Measurements from ENCODE around the gene EPS15. TPM values are rescaled to one million over a fixed set of nuclear protein-coding genes. Genes with fewer than 3 reads are reported as not detected.

The EPS15 gene
- total and polyA plus RNA-seq, 2 experiments from 2014 or later, result 31.0 to 76.5 TPM

GRCh38 chr1:51344276-51344601 is 174.8 kb downstream of the EPS15 start:
- Mint-ChIP-seq H3K9me3 (no peaks in the 10 kb centered on the region), H3K27me3 (ENCODE audit: insufficient read depth, low read depth, poor library complexity) (peaks cover 24% of the 10 kb centered on the region), H3K4me3 (peak overlapping the region; percentile 62), H3K36me3 (ENCODE audit: low read depth) (no peaks in the 10 kb centered on the region), H3K4me1 (peaks cover 11% of the 10 kb centered on the region), H3K27ac (no peak overlapping the region)
- Histone ChIP-seq H2AFZ (peak overlapping the region; percentile 96), H3K79me2 (replicated peaks; ENCODE audit: insufficient read depth) (no peaks in the 10 kb centered on the region), H3K27ac (ENCODE audit: low read depth) (no peak overlapping the region), H3K9me2 (ENCODE audit: insufficient read depth) (no peaks in the 10 kb centered on the region), H3K4me3 (peak overlapping the region; percentile 63), H3K4me1 (ENCODE audit: insufficient read depth) (peaks cover 5% of the 10 kb centered on the region; the same call in 1 of the 2 replicates), H3F3A (replicated peaks; ENCODE audit: low read depth) (0 out of 2 replicates have a peak, but pooled peaks cover 3% of the 10 kb centered on the region), H3K27me3 (ENCODE audit: insufficient read depth) (peaks cover 15% of the 10 kb centered on the region), H3K36me3 (ENCODE audit: insufficient read depth) (no peaks in the 10 kb centered on the region), H4K20me1 (replicated peaks; ENCODE audit: insufficient read depth) (no peaks in the 10 kb centered on the region), H3K4me2 (peak overlapping the region; percentile 82)
- TF ChIP-seq EZH2 (IDR thresholded peaks at IDR 0.05; ENCODE audit: low read depth, unreplicated experiment), result no peak
- no peak for TF ChIP-seq ZNF114 (CRISPR knock-in tag; IDR thresholded peaks at IDR 0.05)
- no peak for TF ChIP-seq ZNF331 (CRISPR knock-in tag; IDR thresholded peaks at IDR 0.05; ENCODE audit: low read depth)
- TF ChIP-seq JUNB (IDR thresholded peaks at IDR 0.05; ENCODE audit: unreplicated experiment), result no peak
- ATAC-seq, result no peak
- DNase-seq (ENCODE audit: low spot score), result no peak

- Mint-ChIP-seq H3K4me1 (peaks cover 14% of the 10 kb centered on the region), H3K36me3 (ENCODE audit: low read depth) (no peaks in the 10 kb centered on the region), H3K4me3 (peak overlapping the region; percentile 62), H3K9me3 (no peaks in the 10 kb centered on the region), H3K27ac (no peak overlapping the region), H3K27me3 (ENCODE audit: insufficient read depth, low read depth, poor library complexity) (peaks cover 24% of the 10 kb centered on the region)
- Histone ChIP-seq H3K9me2 (ENCODE audit: insufficient read depth) (no peaks in the 10 kb centered on the region), H3K4me1 (ENCODE audit: insufficient read depth) (peaks cover 5% of the 10 kb centered on the region; the same call in 1 of the 2 replicates), H2AFZ (no peak overlapping the region), H3K4me3 (no peak overlapping the region), H3F3A (replicated peaks; ENCODE audit: low read depth) (0 out of 2 replicates have a peak, but pooled peaks cover 3% of the 10 kb centered on the region), H4K20me1 (replicated peaks; ENCODE audit: insufficient read depth) (no peaks in the 10 kb centered on the region), H3K27ac (ENCODE audit: low read depth) (no peak overlapping the region), H3K36me3 (ENCODE audit: insufficient read depth) (no peaks in the 10 kb centered on the region), H3K4me2 (peak overlapping the region; percentile 82), H3K27me3 (ENCODE audit: insufficient read depth) (peaks cover 15% of the 10 kb centered on the region), H3K79me2 (replicated peaks; ENCODE audit: insufficient read depth) (no peaks in the 10 kb centered on the region)
- no peak for TF ChIP-seq CTCF (conservative IDR thresholded peaks at IDR 0.05; ENCODE audit: low read depth in 2 of 2)
- TF ChIP-seq, protein P1, sequence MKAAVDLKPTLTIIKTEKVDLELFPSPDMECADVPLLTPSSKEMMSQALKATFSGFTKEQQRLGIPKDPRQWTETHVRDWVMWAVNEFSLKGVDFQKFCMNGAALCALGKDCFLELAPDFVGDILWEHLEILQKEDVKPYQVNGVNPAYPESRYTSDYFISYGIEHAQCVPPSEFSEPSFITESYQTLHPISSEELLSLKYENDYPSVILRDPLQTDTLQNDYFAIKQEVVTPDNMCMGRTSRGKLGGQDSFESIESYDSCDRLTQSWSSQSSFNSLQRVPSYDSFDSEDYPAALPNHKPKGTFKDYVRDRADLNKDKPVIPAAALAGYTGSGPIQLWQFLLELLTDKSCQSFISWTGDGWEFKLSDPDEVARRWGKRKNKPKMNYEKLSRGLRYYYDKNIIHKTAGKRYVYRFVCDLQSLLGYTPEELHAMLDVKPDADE (IDR thresholded peaks at IDR 0.05), result no peak
- no peak for TF ChIP-seq STAT1 (IDR thresholded peaks at IDR 0.05; ENCODE audit: unreplicated experiment)
- TF ChIP-seq EZH2phosphoT487 (IDR thresholded peaks at IDR 0.05; ENCODE audit: unreplicated experiment), result no peak
- TF ChIP-seq EZH2 (IDR thresholded peaks at IDR 0.05; ENCODE audit: low read depth, unreplicated experiment), result no peak
- no peak for TF ChIP-seq REST (IDR thresholded peaks at IDR 0.05; ENCODE audit: unreplicated experiment)
- no peak for TF ChIP-seq NANOG (IDR thresholded peaks at IDR 0.05; ENCODE audit: borderline replicate concordance)
- no peak for TF ChIP-seq ZNF114 (CRISPR knock-in tag; IDR thresholded peaks at IDR 0.05)
- ATAC-seq, result no peak
- DNase-seq (ENCODE audit: low spot score), result no peak
Observed at GRCh38 chr1:51343624-51344023, 175.4 kb downstream of the EPS15 start.
